Measurements from ENCODE around the gene PDCD10. TPM values are rescaled to one million over a fixed set of nuclear protein-coding genes. Genes with fewer than 3 reads are reported as not detected.

PDCD10 gene
- total RNA-seq, 1 donor from 2014 or later, result 101 TPM

DNA sequence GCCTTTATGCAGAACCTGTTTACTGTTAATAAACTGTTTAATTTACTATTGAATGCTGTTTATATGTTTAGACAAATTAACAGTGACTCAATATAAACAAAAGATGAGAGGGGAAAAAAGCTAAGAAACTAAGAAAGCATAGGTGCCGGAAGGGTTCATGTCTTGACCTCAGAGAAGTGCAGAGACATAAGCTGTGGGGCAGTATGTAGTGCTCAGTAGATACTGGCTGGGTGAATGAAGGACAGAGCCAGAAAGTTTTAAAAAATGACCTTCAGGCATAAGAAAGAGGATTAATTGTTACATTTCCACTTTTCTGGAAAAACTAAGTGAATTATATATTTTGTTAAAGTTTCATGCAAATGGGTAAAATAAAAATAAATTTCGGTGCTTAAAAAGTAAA, 15.0 kb upstream of the PDCD10 start:
- Histone ChIP-seq H3K36me3 (ENCODE audit: control insufficient read depth, insufficient read depth, low read length) (no peaks in the 10 kb centered on the region), H3K27me3 (ENCODE audit: control insufficient read depth, insufficient read depth, low read length) (no peaks in the 10 kb centered on the region), H3K4me3 (ENCODE audit: low read depth, low read length) (no peak overlapping the region)
- no peak for DNase-seq (ENCODE audit: low read depth)
- no peak for TF ChIP-seq CTCF (IDR thresholded peaks at IDR 0.05; ENCODE audit: insufficient read depth, low read length, poor library complexity, severe bottlenecking)

GRCh38 chr3:167749209-167749608, 14.5 kb upstream of the PDCD10 start:
- TF ChIP-seq CTCF (IDR thresholded peaks at IDR 0.05; ENCODE audit: insufficient read depth, low read length, poor library complexity, severe bottlenecking), result no peak
- Histone ChIP-seq H3K27me3 (ENCODE audit: control insufficient read depth, insufficient read depth, low read length) (no peaks in the 10 kb centered on the region), H3K4me3 (ENCODE audit: low read depth, low read length) (no peak overlapping the region), H3K36me3 (ENCODE audit: control insufficient read depth, insufficient read depth, low read length) (no peaks in the 10 kb centered on the region)
- DNase-seq (ENCODE audit: low read depth), result no peak

DNA sequence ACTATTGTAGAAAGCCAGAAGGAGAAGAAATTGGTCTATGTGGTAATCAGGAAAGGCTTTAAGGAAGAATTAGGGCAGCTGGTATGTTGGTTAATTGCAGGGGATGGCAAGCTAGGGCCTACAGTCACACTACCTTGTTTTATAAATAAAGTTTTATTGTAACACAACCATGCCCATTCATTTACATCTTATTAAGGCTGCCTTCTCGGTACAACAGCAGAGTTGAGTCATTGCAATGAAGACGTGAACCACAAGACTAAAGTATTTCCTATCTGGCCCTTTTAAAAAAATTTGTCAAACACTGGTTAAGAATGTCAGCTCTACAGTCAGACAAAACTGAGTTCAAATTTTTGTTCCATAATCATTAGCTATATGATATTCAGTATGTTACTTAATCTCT, 9.1 kb upstream of the PDCD10 start:
- H3K4me3 ChIP-seq (ENCODE audit: low read depth, low read length), result no peak overlapping the region
- no peaks in the 10 kb centered on the region for H3K27me3 ChIP-seq (ENCODE audit: control insufficient read depth, insufficient read depth, low read length)
- no peak for TF ChIP-seq CTCF (IDR thresholded peaks at IDR 0.05; ENCODE audit: insufficient read depth, low read length, poor library complexity, severe bottlenecking)
- H3K36me3 ChIP-seq (ENCODE audit: control insufficient read depth, insufficient read depth, low read length), result no peaks in the 10 kb centered on the region
- no peak for DNase-seq (ENCODE audit: low read depth)

DNA sequence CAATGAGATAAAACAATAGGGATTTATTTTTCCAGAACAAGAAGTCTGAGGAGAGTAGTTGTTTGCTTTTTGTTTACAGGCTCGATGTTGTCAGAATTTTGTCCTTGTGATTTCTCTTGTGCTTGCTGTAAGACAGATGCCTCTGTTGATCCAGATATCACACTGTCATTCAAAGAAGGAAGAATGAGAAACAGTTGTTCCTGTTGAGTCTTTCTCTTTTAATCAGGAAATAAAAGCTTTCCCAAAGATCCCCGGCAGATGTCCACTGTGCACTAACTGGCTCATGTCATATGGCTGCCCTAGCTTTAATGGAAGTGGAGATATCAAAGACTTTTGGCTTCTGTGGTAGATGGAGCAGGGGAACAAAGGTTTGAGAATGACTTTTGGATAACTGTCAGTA, 7.6 kb upstream of the PDCD10 start:
- no peak for DNase-seq (ENCODE audit: low read depth)
- H3K4me3 ChIP-seq (ENCODE audit: low read depth, low read length), result no peak overlapping the region
- no peaks in the 10 kb centered on the region for H3K36me3 ChIP-seq (ENCODE audit: control insufficient read depth, insufficient read depth, low read length)
- no peaks in the 10 kb centered on the region for H3K27me3 ChIP-seq (ENCODE audit: control insufficient read depth, insufficient read depth, low read length)
- no peak for TF ChIP-seq CTCF (IDR thresholded peaks at IDR 0.05; ENCODE audit: insufficient read depth, low read length, poor library complexity, severe bottlenecking)

- Histone ChIP-seq H3K27me3 (ENCODE audit: control insufficient read depth, insufficient read depth, low read length) (no peaks in the 10 kb centered on the region), H3K36me3 (ENCODE audit: control insufficient read depth, insufficient read depth, low read length) (no peaks in the 10 kb centered on the region), H3K4me3 (ENCODE audit: low read depth, low read length) (no peak overlapping the region)
- DNase-seq (ENCODE audit: low read depth), result no peak
- peak; percentile 60 for TF ChIP-seq CTCF (IDR thresholded peaks at IDR 0.05; ENCODE audit: insufficient read depth, low read length, poor library complexity, severe bottlenecking)
These were observed 6.4 kb upstream of the PDCD10 start for GRCh38 chr3:167740961-167741587.

DNA sequence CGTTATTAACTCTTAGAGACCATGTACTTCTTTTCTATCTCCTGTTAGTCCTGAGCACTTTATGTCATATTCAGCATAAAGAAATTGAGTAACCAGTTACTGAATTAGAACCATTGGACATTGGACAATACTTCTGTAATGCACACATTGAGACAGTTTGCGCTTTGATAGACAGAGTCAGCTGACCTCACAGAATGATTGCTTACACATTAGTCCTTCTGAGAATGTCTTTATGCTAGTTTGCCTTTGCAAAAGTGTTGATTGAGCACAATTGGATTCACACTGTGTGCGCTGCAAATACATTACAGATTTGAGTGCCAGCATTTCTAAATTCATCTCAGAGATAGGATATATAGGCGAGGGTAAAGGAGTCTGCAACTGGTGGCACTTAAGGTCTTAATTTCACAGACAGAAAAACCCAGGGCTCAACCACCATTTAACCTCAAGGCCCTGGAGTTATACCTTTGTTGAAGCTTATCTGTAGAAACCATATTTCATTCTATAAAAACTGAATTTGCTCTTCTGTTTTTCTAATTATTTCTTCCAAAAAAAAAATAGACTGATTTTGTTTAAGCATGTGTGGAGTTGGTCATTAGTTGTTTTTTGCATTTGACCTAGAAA, 4.6 kb upstream of the PDCD10 start:
- Histone ChIP-seq H3K4me3 (ENCODE audit: low read depth, low read length) (no peak overlapping the region), H3K36me3 (ENCODE audit: control insufficient read depth, insufficient read depth, low read length) (no peaks in the 10 kb centered on the region), H3K27me3 (ENCODE audit: control insufficient read depth, insufficient read depth, low read length) (no peaks in the 10 kb centered on the region)
- DNase-seq (ENCODE audit: low read depth), result no peak
- no peak for TF ChIP-seq CTCF (IDR thresholded peaks at IDR 0.05; ENCODE audit: insufficient read depth, low read length, poor library complexity, severe bottlenecking)
